Stomach smooth muscle (tissue), 2 donors: ENCODE data around the gene F11R.

Experiments used
- H3K27ac ChIP-seq: one replicate; pipeline ENCODE4 v1.7.0; 2013; ENCODE audit warnings: mild to moderate bottlenecking, low read length, inconsistent platforms
- H3K27me3 ChIP-seq, 2 donors: one replicate each; pipeline ENCODE4 v1.7.0; 2013; ENCODE audit warnings: low read length in 2 of 2; ENCODE audit not compliant: insufficient read depth in 2 of 2, control insufficient read depth in 1 of 2
- H3K36me3 ChIP-seq, 2 donors: one replicate each; pipeline ENCODE4 v1.7.0; 2013; ENCODE audit warnings: low read length in 2 of 2; ENCODE audit not compliant: control insufficient read depth in 2 of 2, insufficient read depth in 2 of 2
- H3K4me1 ChIP-seq: one replicate; pipeline ENCODE4 v1.7.0; 2013; ENCODE audit warnings: low read length; ENCODE audit not compliant: control insufficient read depth, insufficient read depth
- H3K4me3 ChIP-seq, 2 donors: one replicate each; pipeline ENCODE4 v1.7.0; 2013; ENCODE audit warnings: low read length in 2 of 2
- H3K9ac ChIP-seq, 2 donors: one replicate each; pipeline ENCODE4 v1.7.0; 2013; ENCODE audit warnings: low read length in 2 of 2, mild to moderate bottlenecking in 1 of 2
- H3K9me3 ChIP-seq, 2 donors: one replicate each; pipeline ENCODE4 v1.7.0; 2013; ENCODE audit warnings: low read length in 2 of 2; ENCODE audit not compliant: control insufficient read depth in 2 of 2
- donor health status: healthy.
- donor health status: Pancreatic carcinoma.

Gene F11R

GRCh38 chr1:161009602-161010211 lies 11.2 kb downstream of the F11R start:
- Histone ChIP-seq H3K9ac (no peak overlapping the region), H3K4me1 (peaks cover 6% of the 10 kb centered on the region), H3K9me3 (no peaks in the 10 kb centered on the region), H3K27ac (no peak overlapping the region), H3K36me3 (no peaks in the 10 kb centered on the region), H3K27me3 (no peaks in the 10 kb centered on the region), H3K4me3 (no peak overlapping the region)

GRCh38 chr1:161008869-161009510 lies 12.0 kb downstream of the F11R start:
- Histone ChIP-seq H3K4me1 (peaks cover 4% of the 10 kb centered on the region), H3K27ac (no peak overlapping the region), H3K9ac (no peak overlapping the region), H3K9me3 (no peaks in the 10 kb centered on the region), H3K27me3 (no peaks in the 10 kb centered on the region), H3K4me3 (no peak overlapping the region), H3K36me3 (no peaks in the 10 kb centered on the region)

- H3K4me1 ChIP-seq: no peaks in the 10 kb centered on the region
- H3K27ac ChIP-seq: no peak overlapping the region
- no peaks in the 10 kb centered on the region for H3K9me3 ChIP-seq
- H3K9ac ChIP-seq: no peak overlapping the region
- H3K27me3 ChIP-seq: no peaks in the 10 kb centered on the region
- no peaks in the 10 kb centered on the region for H3K36me3 ChIP-seq
- H3K4me3 ChIP-seq: no peak overlapping the region
Observed at GRCh38 chr1:161007369-161007768, 13.6 kb downstream of the F11R start.

- Histone ChIP-seq H3K9me3 (no peaks in the 10 kb centered on the region), H3K27me3 (no peaks in the 10 kb centered on the region), H3K36me3 (no peaks in the 10 kb centered on the region), H3K4me1 (no peaks in the 10 kb centered on the region), H3K9ac (no peak overlapping the region), H3K27ac (no peak overlapping the region), H3K4me3 (no peak overlapping the region)
Observed at GRCh38 chr1:161006563-161006962, 14.4 kb downstream of the F11R start.

- H3K27ac ChIP-seq: no peak overlapping the region
Observed at GRCh38 chr1:161001525-161001924, 19.4 kb downstream of the F11R start.

GRCh38 chr1:161000736-161001480 lies 20.0 kb downstream of the F11R start:
- no peak overlapping the region for H3K9ac ChIP-seq
- H3K9me3 ChIP-seq: no peaks in the 10 kb centered on the region
- H3K36me3 ChIP-seq: peaks cover 0 to 9% of the 10 kb centered on the region in 2 donors
- no peaks in the 10 kb centered on the region for H3K27me3 ChIP-seq
- no peaks in the 10 kb centered on the region for H3K4me1 ChIP-seq
- H3K4me3 ChIP-seq: no peak overlapping the region
- H3K27ac ChIP-seq: no peak overlapping the region

More at GRCh38 chr1:161001525-161001924, 19.4 kb downstream of the F11R start:
- H3K9ac ChIP-seq: no peak overlapping the region
- H3K9me3 ChIP-seq: no peaks in the 10 kb centered on the region
- H3K4me3 ChIP-seq: no peak overlapping the region
- peaks cover 0 to 9% of the 10 kb centered on the region in 2 donors for H3K36me3 ChIP-seq
- H3K27me3 ChIP-seq: no peaks in the 10 kb centered on the region
- H3K4me1 ChIP-seq: no peaks in the 10 kb centered on the region

GRCh38 chr1:160999376-160999775 lies 21.6 kb downstream of the F11R start:
- no peaks in the 10 kb centered on the region for H3K27me3 ChIP-seq

GRCh38 chr1:160997323-160998038 lies 23.5 kb downstream of the F11R start:
- Histone ChIP-seq H3K9me3 (no peaks in the 10 kb centered on the region), H3K9ac (no peak overlapping the region)

More at GRCh38 chr1:160999376-160999775, 21.6 kb downstream of the F11R start:
- H3K9ac ChIP-seq: no peak overlapping the region
- no peaks in the 10 kb centered on the region for H3K9me3 ChIP-seq
- H3K27ac ChIP-seq: no peak overlapping the region
- H3K4me1 ChIP-seq: no peaks in the 10 kb centered on the region
- H3K36me3 ChIP-seq: peaks cover 0 to 9% of the 10 kb centered on the region in 2 donors
- no peak overlapping the region for H3K4me3 ChIP-seq

GRCh38 chr1:160996178-160996577 lies 24.8 kb downstream of the F11R start:
- H3K27ac ChIP-seq: no peak overlapping the region

More at GRCh38 chr1:160997323-160998038, 23.5 kb downstream of the F11R start:
- no peak overlapping the region for H3K4me3 ChIP-seq
- H3K27ac ChIP-seq: peak overlapping the region; percentile 37
- peaks cover 0 to 9% of the 10 kb centered on the region in 2 donors for H3K36me3 ChIP-seq
- no peaks in the 10 kb centered on the region for H3K4me1 ChIP-seq
- no peaks in the 10 kb centered on the region for H3K27me3 ChIP-seq

GRCh38 chr1:160993544-160994193 lies 27.3 kb downstream of the F11R start:
- H3K4me1 ChIP-seq: no peaks in the 10 kb centered on the region
- H3K27me3 ChIP-seq: no peaks in the 10 kb centered on the region
- no peak overlapping the region for H3K4me3 ChIP-seq
- no peaks in the 10 kb centered on the region for H3K36me3 ChIP-seq
- H3K9me3 ChIP-seq: no peaks in the 10 kb centered on the region
- no peak overlapping the region for H3K27ac ChIP-seq
- no peak overlapping the region for H3K9ac ChIP-seq

More at GRCh38 chr1:160996178-160996577, 24.8 kb downstream of the F11R start:
- H3K4me3 ChIP-seq: no peak overlapping the region
- peaks cover 0 to 9% of the 10 kb centered on the region in 2 donors for H3K36me3 ChIP-seq
- no peaks in the 10 kb centered on the region for H3K27me3 ChIP-seq
- H3K4me1 ChIP-seq: no peaks in the 10 kb centered on the region
- H3K9me3 ChIP-seq: no peaks in the 10 kb centered on the region
- H3K9ac ChIP-seq: no peak overlapping the region
